Brain microvascular endothelial cell (primary cell): ENCODE data around the gene MMP24.

Source experiments
- DNase-seq: peaks from one replicate; pipeline ENCODE4 v3.0.0-alpha.2; 2020
- H3K27ac ChIP-seq: fragments of 250-450 bp; sonication (Bioruptor Pico); 2 replicates; pipeline ENCODE4 v1.5.1; 2020; ENCODE audit warnings: mild to moderate bottlenecking, moderate library complexity
- H3K27me3 ChIP-seq: fragments of 250-450 bp; sonication (Bioruptor Pico); replicated peaks from 2 replicates; pipeline ENCODE4 v1.5.1; 2020; ENCODE audit warnings: mild to moderate bottlenecking
- H3K36me3 ChIP-seq: fragments of 250-450 bp; sonication (Bioruptor Pico); replicated peaks from 2 replicates; pipeline ENCODE4 v1.5.1; 2020; ENCODE audit warnings: mild to moderate bottlenecking
- H3K4me3 ChIP-seq: 2 replicates; pipeline ENCODE4 v1.5.1; 2011; ENCODE audit warnings: low read depth, mild to moderate bottlenecking, control low read depth, low read length, moderate library complexity
- CTCF ChIP-seq: IDR thresholded peaks from 2 replicates; pipeline ENCODE4 v1.5.1; 2011; ENCODE audit warnings: low read depth, mild to moderate bottlenecking, moderate library complexity, low read length, control low read depth, inconsistent platforms; ENCODE audit errors: missing control alignments
- in situ Hi-C: cut with HindIII; loops from 2 replicates; pipeline ENCODE4 v1.10.0; 2017; ENCODE audit warnings: low sequenced_read_pairs, low pct_ligation_motif_present

The MMP24 gene

GRCh38 chr20:35271073-35271882 is 44.8 kb downstream of the MMP24 start:
- Histone ChIP-seq H3K27me3 (no peaks in the 10 kb centered on the region), H3K27ac (no peak overlapping the region), H3K4me3 (no peak overlapping the region), H3K36me3 (peaks cover 9% of the 10 kb centered on the region)
- no peak for TF ChIP-seq CTCF
- in situ Hi-C loops = no loop called here
- no peak for DNase-seq

- TF ChIP-seq CTCF = no peak
- H3K27ac ChIP-seq = no peak overlapping the region
- peaks cover 9% of the 10 kb centered on the region for H3K36me3 ChIP-seq
- H3K27me3 ChIP-seq = no peaks in the 10 kb centered on the region
- DNase-seq = peak; percentile 34
- H3K4me3 ChIP-seq = no peak overlapping the region
- in situ Hi-C loops = no loop called here
Measured at GRCh38 chr20:35271904-35272303, 45.4 kb downstream of the MMP24 start.

- in situ Hi-C loops = no loop called here
- Histone ChIP-seq H3K27ac (no peak overlapping the region), H3K36me3 (peaks cover 17% of the 10 kb centered on the region), H3K27me3 (no peaks in the 10 kb centered on the region), H3K4me3 (no peak overlapping the region)
- no peak for DNase-seq
- TF ChIP-seq CTCF = no peak
Measured at GRCh38 chr20:35273449-35274171, 47.1 kb downstream of the MMP24 start.

- H3K27me3 ChIP-seq = no peaks in the 10 kb centered on the region
- DNase-seq = no peak
- H3K36me3 ChIP-seq = peaks cover 26% of the 10 kb centered on the region
- H3K27ac ChIP-seq = no peak overlapping the region
- TF ChIP-seq CTCF = no peak
- H3K4me3 ChIP-seq = no peak overlapping the region
- in situ Hi-C loops = no loop called here
Measured at GRCh38 chr20:35274172-35275092, 47.9 kb downstream of the MMP24 start.

GRCh38 chr20:35275741-35276251 is 49.3 kb downstream of the MMP24 start:
- Histone ChIP-seq H3K36me3 (peaks cover 39% of the 10 kb centered on the region), H3K27me3 (no peaks in the 10 kb centered on the region), H3K27ac (no peak overlapping the region), H3K4me3 (no peak overlapping the region)
- no peak for TF ChIP-seq CTCF
- no peak for DNase-seq
- in situ Hi-C loops = no loop called here
